K562 (cell line): ENCODE results near the gene SLC7A5.

Experiments
- ATF7 ChIP-seq: fragments of 450-650 bp; IDR thresholded peaks from 2 replicates; pipeline ENCODE4 v1.7.1; 2014; ENCODE audit warnings: mild to moderate bottlenecking, moderate library complexity
- CREB1 ChIP-seq, 2 experiments: sonication (generic) in 1 of 2; formaldehyde crosslinking in 1 of 2; IDR thresholded peaks; 2 replicates each; pipeline versions ENCODE4 v1.6.1 to v1.8.0; 2012 to 2022; ENCODE audit warnings: inconsistent platforms in 1 of 2, mild to moderate bottlenecking in 1 of 2, missing genetic modification reagents in 1 of 2, moderate library complexity in 1 of 2
- EGR1 ChIP-seq: fragments of 450-650 bp; conservative IDR thresholded peaks from 2 replicates; pipeline ENCODE4 v1.6.1; 2017; ENCODE audit warnings: mild to moderate bottlenecking
- HDGF ChIP-seq: fragments of 450-650 bp; IDR thresholded peaks from 2 replicates; pipeline ENCODE4 v1.6.1; 2016
- HNRNPLL ChIP-seq: fragments of 200-400 bp; formaldehyde crosslinking; IDR thresholded peaks from 2 replicates; pipeline ENCODE4 v1.6.1; 2017; ENCODE audit warnings: low read length, low read depth, mild to moderate bottlenecking; ENCODE audit not compliant: poor library complexity, severe bottlenecking
- SPI1 ChIP-seq: IDR thresholded peaks from 2 replicates; pipeline ENCODE4 v1.6.1; 2011; ENCODE audit warnings: low read depth, low read length, control low read depth, borderline replicate concordance
- TBP ChIP-seq: optimal IDR thresholded peaks from 2 replicates; pipeline ENCODE3; 2011; ENCODE audit warnings: low read depth, low read length, improper control_type of control experiment
- ZNF121 ChIP-seq: sonication (generic); formaldehyde crosslinking; conservative IDR thresholded peaks from 2 replicates; pipeline ENCODE4 v1.8.0; 2022; ENCODE audit warnings: missing genetic modification reagents
- ZNF175 ChIP-seq: fragments of 200-800 bp; sonication (Bioruptor generic); IDR thresholded peaks from 2 replicates; pipeline ENCODE4 v1.6.1; 2016; ENCODE audit warnings: low read depth, mild to moderate bottlenecking, missing genetic modification characterization, missing compliant biosample characterization
- ZNF431 ChIP-seq: sonication (generic); formaldehyde crosslinking; IDR thresholded peaks from 2 replicates; pipeline ENCODE4 v1.8.0; 2022; ENCODE audit warnings: mild to moderate bottlenecking, missing genetic modification reagents
- TF ChIP-seq, protein P1 (sequence below): sonication (generic); formaldehyde crosslinking; IDR thresholded peaks from 2 replicates; pipeline ENCODE4 v1.9.0; 2022; ENCODE audit warnings: mild to moderate bottlenecking, missing genetic modification reagents
- TF ChIP-seq, protein P2 (sequence below), 3 experiments: IDR thresholded peaks in 2 of 3; conservative IDR thresholded peaks in 1 of 3; 2 replicates each; pipeline ENCODE4 v1.5.1; 2011 to 2012; ENCODE audit warnings: low read length in 3 of 3, mild to moderate bottlenecking in 3 of 3, control low read depth in 2 of 3, improper control_type of control experiment in 1 of 3, inconsistent platforms in 1 of 3, low read depth in 1 of 3, mixed read lengths in 1 of 3, moderate library complexity in 1 of 3; ENCODE audit not compliant: insufficient read depth in 2 of 3
- TF ChIP-seq, protein P3 (sequence below): IDR thresholded peaks from 2 replicates; pipeline ENCODE4 v1.6.1; 2012; ENCODE audit warnings: low read depth, low read length, improper control_type of control experiment, borderline replicate concordance

DNA sequence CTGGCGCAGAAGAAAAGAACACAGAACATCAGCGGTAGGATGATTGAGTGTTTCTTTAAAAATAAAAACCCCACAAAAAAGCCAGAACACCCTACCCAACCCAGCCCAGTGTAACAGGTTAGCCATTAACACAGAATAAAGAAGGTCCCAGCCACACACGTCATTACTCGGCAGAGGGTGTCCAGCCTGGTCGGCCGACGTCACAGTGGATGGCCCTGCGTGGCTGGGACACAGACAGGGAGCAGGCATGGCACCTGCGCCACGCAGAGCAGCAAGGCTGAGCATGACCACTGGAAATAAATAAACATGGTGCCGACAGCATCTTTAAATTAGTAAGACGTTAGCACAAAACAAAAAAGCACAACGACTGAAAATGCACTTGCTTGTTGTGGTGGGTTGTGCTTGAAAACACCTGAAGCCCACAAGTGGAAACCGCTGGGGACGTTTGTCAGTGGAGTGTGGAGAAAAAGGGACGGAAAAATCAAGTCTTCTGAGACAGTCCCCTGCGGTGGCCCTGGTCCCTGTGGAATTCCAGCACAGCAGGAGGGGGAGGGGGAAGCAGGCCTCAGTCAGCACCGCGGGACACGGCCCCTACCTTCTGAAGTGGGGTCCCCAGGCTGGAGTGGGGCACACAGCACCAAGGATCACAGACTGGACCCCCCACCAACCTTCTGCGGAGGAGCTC is 39.2 kb downstream of the SLC7A5 start:
- TF ChIP-seq ZNF121 (CRISPR knock-in tag): no peak
- no peak for TF ChIP-seq ATF7
- TF ChIP-seq, protein P1, sequence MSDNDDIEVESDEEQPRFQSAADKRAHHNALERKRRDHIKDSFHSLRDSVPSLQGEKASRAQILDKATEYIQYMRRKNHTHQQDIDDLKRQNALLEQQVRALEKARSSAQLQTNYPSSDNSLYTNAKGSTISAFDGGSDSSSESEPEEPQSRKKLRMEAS (CRISPR knock-in tag): no peak
- no peak for TF ChIP-seq HNRNPLL
- TF ChIP-seq CREB1 (IDR thresholded peaks at IDR 0.05): no peak
- no peak for TF ChIP-seq CREB1 (CRISPR knock-in tag; IDR thresholded peaks at IDR 0.05)
- TF ChIP-seq EGR1: no peak
- no peak for TF ChIP-seq TBP
- no peak for TF ChIP-seq ZNF175 (CRISPR knock-in tag)
- TF ChIP-seq, protein P2, sequence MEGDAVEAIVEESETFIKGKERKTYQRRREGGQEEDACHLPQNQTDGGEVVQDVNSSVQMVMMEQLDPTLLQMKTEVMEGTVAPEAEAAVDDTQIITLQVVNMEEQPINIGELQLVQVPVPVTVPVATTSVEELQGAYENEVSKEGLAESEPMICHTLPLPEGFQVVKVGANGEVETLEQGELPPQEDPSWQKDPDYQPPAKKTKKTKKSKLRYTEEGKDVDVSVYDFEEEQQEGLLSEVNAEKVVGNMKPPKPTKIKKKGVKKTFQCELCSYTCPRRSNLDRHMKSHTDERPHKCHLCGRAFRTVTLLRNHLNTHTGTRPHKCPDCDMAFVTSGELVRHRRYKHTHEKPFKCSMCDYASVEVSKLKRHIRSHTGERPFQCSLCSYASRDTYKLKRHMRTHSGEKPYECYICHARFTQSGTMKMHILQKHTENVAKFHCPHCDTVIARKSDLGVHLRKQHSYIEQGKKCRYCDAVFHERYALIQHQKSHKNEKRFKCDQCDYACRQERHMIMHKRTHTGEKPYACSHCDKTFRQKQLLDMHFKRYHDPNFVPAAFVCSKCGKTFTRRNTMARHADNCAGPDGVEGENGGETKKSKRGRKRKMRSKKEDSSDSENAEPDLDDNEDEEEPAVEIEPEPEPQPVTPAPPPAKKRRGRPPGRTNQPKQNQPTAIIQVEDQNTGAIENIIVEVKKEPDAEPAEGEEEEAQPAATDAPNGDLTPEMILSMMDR (IDR thresholded peaks at IDR 0.05 in 2 of 3, conservative IDR thresholded peaks at IDR 0.05 in 1 of 3; ENCODE audit: insufficient read depth in 2 of 3, low read depth in 1 of 3, low read length in 3 of 3): no peak
- no peak for TF ChIP-seq ZNF431 (CRISPR knock-in tag)
- TF ChIP-seq HDGF: no peak
- TF ChIP-seq, protein P3, sequence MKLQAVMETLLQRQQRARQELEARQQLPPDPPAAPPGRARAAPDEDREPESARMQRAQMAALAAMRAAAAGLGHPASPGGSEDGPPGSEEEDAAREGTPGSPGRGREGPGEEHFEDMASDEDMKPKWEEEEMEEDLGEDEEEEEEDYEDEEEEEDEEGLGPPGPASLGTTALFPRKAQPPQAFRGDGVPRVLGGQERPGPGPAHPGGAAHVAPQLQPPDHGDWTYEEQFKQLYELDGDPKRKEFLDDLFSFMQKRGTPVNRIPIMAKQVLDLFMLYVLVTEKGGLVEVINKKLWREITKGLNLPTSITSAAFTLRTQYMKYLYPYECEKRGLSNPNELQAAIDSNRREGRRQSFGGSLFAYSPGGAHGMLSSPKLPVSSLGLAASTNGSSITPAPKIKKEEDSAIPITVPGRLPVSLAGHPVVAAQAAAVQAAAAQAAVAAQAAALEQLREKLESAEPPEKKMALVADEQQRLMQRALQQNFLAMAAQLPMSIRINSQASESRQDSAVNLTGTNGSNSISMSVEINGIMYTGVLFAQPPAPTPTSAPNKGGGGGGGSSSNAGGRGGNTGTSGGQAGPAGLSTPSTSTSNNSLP: no peak
- TF ChIP-seq SPI1: no peak
